Panc1 (cell line): Measurements from ENCODE around the gene TOPBP1. TPM values are rescaled to one million over a fixed set of nuclear protein-coding genes. Genes with fewer than 3 reads are reported as not detected.

Source experiments
- ATAC-seq: fragments of 200-7000 bp; cut with Tn5 transposase; 2 replicates; pipeline ENCODE4 v1.9.1; 2020; ENCODE audit warnings: mild to moderate bottlenecking, moderate library complexity
- BruUV-seq: library from RNA; stranded (reverse); fragments of 400-500 nt; replicated peaks from 2 replicates; lab custom pipeline; 2021; lab: Mats Ljungman, UMichigan
- CTCF ChIA-PET: fragments of 300-600 bp; sonication (Branson Sonifier 250); formaldehyde crosslinking; loops from one replicate; lab custom pipeline; 2022; ENCODE audit warnings: antibody characterized with exemption; lab: Charles Lee
- POLR2A ChIA-PET: fragments of 300-600 bp; sonication (Branson Sonifier 250); formaldehyde crosslinking; loops from one replicate; lab custom pipeline; 2022; ENCODE audit warnings: antibody characterized with exemption; lab: Charles Lee
- DNase-seq: peaks from one replicate; pipeline ENCODE4 v3.0.0-alpha.2; 2010; ENCODE audit warnings: low read depth, low spot score
- H3K27ac ChIP-seq: 2 replicates; pipeline ENCODE4 v1.5.1; 2011; ENCODE audit warnings: mild to moderate bottlenecking, low read length, inconsistent platforms
- H3K27me3 ChIP-seq: fragments of 200-500 bp; sonication (Bioruptor generic); 2 replicates; pipeline ENCODE4 v1.6.0; 2014; ENCODE audit warnings: low read length, inconsistent platforms; ENCODE audit not compliant: control insufficient read depth, insufficient read depth
- H3K36me3 ChIP-seq: fragments of 200-500 bp; sonication (Bioruptor generic); 2 replicates; pipeline ENCODE4 v1.5.1; 2014; ENCODE audit warnings: inconsistent platforms, mild to moderate bottlenecking, low read length, moderate library complexity; ENCODE audit not compliant: control insufficient read depth, insufficient read depth
- H3K4me1 ChIP-seq: 2 replicates; pipeline ENCODE4 v1.5.1; 2011; ENCODE audit warnings: inconsistent platforms, mild to moderate bottlenecking, low read length, moderate library complexity; ENCODE audit not compliant: control insufficient read depth, insufficient read depth
- H3K4me3 ChIP-seq, 2 experiments: 2 replicates each; pipeline ENCODE4 v1.5.1; 2011 to 2012; ENCODE audit warnings: low read depth in 2 of 2, low read length in 2 of 2, mild to moderate bottlenecking in 2 of 2, inconsistent platforms in 1 of 2, moderate library complexity in 1 of 2
- H3K9me3 ChIP-seq: fragments of 200-500 bp; sonication (Bioruptor generic); 2 replicates; pipeline ENCODE4 v1.5.1; 2014; ENCODE audit warnings: low read depth, mild to moderate bottlenecking, inconsistent platforms, low read length, moderate library complexity; ENCODE audit not compliant: control insufficient read depth, insufficient read depth
- CTCF ChIP-seq: fragments of 450-650 bp; IDR thresholded peaks from 2 replicates; pipeline ENCODE4 v1.5.1; 2017; ENCODE audit warnings: mild to moderate bottlenecking
- POLR2AphosphoS5 ChIP-seq: IDR thresholded peaks from 2 replicates; pipeline ENCODE4 v1.6.1; 2012; ENCODE audit warnings: mild to moderate bottlenecking, low read depth, low read length, moderate library complexity
- REST ChIP-seq, 2 experiments: IDR thresholded peaks; 2 replicates each; pipeline ENCODE4 v1.6.1; 2011 to 2012; ENCODE audit warnings: low read depth in 2 of 2, control low read depth in 1 of 2, low read length in 1 of 2, mild to moderate bottlenecking in 1 of 2, moderate library complexity in 1 of 2; ENCODE audit not compliant: insufficient read depth in 1 of 2
- SIN3A ChIP-seq: IDR thresholded peaks from 2 replicates; pipeline ENCODE4 v1.6.1; 2012; ENCODE audit warnings: low read depth, mild to moderate bottlenecking, low read length, moderate library complexity, borderline replicate concordance; ENCODE audit not compliant: insufficient read depth
- TCF7L2 ChIP-seq: IDR thresholded peaks from 2 replicates; pipeline ENCODE4 v1.6.1; 2011; ENCODE audit warnings: mild to moderate bottlenecking, low read depth, low read length, inconsistent platforms
- in situ Hi-C: cut with HindIII; loops from 2 replicates; pipeline ENCODE4 v1.10.0; 2016; ENCODE audit warnings: low sequenced_read_pairs, low pct_unique_long_range_greater_than_20kb
- intact Hi-C: fragments of 100-400 bp; cut with micrococcal nuclease; formaldehyde crosslinking; loops from one replicate; pipeline ENCODE4 v1.10.0; 2022; ENCODE audit not compliant: unreplicated experiment
- total RNA-seq: library from RNA; stranded (reverse); gene quantifications from one replicate; pipeline ENCODE4 v1.2.1, GENCODE V29; 2021; ENCODE audit not compliant: unreplicated experiment

TOPBP1 gene
- total RNA-seq, 1 experiment from 2014 or later: 78.4 TPM

DNA sequence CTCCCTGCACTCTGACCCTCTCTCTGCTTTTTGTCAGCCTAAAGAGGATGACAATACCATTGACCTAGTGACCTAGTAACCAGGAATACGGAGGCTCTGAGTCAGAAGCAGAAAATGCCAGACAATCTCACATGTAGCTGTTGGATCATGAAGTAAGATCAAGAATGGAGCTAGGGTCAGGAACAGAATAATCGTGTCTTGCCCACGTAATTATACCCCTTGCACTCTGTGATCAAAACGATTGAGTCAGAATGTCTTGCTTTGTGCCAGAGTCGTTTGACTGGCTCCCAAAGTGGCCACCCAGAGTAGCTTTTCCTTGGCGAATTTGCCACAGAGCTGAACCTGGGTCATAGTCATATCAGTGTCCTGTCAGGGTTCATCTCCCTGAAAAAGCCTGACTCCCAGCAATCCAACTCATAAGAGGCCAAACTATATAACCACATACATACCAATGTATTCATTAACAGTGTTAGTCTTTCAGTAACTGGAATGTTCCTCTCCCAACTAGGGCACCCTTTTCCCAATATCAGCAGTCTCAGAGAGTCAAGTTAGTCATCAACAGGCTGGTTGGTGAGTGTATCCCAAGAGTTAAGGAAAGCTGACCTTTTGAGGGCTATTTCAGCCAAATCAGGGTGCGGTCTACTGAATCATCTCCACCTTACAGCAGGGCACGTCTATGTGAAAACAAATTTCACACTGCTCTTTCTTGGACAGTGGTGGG lies 93.3 kb downstream of the TOPBP1 start:
- no peaks in the 10 kb centered on the region for H3K27me3 ChIP-seq
- TF ChIP-seq POLR2AphosphoS5 (no peak), TCF7L2 (no peak), REST (IDR thresholded peaks at IDR 0.05; ENCODE audit: insufficient read depth in 1 of 2, low read depth in 2 of 2, low read length in 1 of 2) (no peak), CTCF (no peak), SIN3A (no peak)
- H3K9me3 ChIP-seq: no peaks in the 10 kb centered on the region
- ATAC-seq (peak; percentile 12; the same call in 1 of the 2 replicates), DNase-seq (peak; percentile 79)
- in situ Hi-C loops: no loop called here
- H3K4me1 ChIP-seq: peaks cover 34% of the 10 kb centered on the region
- H3K27ac ChIP-seq: peak overlapping the region; percentile 97
- ChIA-PET CTCF (interaction anchor here (0.6 kb wide), 1 partner anchor 115 kb away, joined by 4 read pairs; no protein-coding TSS in a partner anchor), POLR2A (interaction anchor here (0.6 to 0.7 kb wide), 2 partner anchors 127 to 1581 kb away, joined by 4 to 14 read pairs; no protein-coding TSS in a partner anchor)
- intact Hi-C loops: no loop called here
- no peak overlapping the region for H3K4me3 ChIP-seq
- no peaks in the 10 kb centered on the region for H3K36me3 ChIP-seq
- no TSS peak for BruUV-seq

- ATAC-seq: no peak
- no peak overlapping the region for H3K4me3 ChIP-seq
- no peak for TF ChIP-seq CTCF
- TF ChIP-seq SIN3A: no peak
- TF ChIP-seq POLR2AphosphoS5: no peak
- no peak for TF ChIP-seq REST (IDR thresholded peaks at IDR 0.05; ENCODE audit: insufficient read depth in 1 of 2, low read depth in 2 of 2, low read length in 1 of 2)
- no peak for TF ChIP-seq TCF7L2
- H3K27ac ChIP-seq: peak overlapping the region; percentile 49
- intact Hi-C loops (no loop called here), in situ Hi-C loops (no loop called here)
- H3K27me3 ChIP-seq: no peaks in the 10 kb centered on the region
- no peaks in the 10 kb centered on the region for H3K9me3 ChIP-seq
- ChIA-PET CTCF (no interaction called here), POLR2A (interaction anchor here (1.5 kb wide), 1 partner anchor 8 kb away, joined by 3 read pairs; no protein-coding TSS in a partner anchor)
- H3K36me3 ChIP-seq: no peaks in the 10 kb centered on the region
- H3K4me1 ChIP-seq: peaks cover 18% of the 10 kb centered on the region
- no peak for DNase-seq
- BruUV-seq: no TSS peak
Measured at GRCh38 chr3:133563816-133564215, 97.9 kb downstream of the TOPBP1 start.
